MM.1S (cell line): ENCODE measurements around the gene CAPZA2.

ENCODE experiments used
- DNase-seq: peaks from one replicate; pipeline ENCODE4 v3.0.0-alpha.2; 2015
- H2AFZ ChIP-seq: fragments of 300-600 bp; sonication (generic); 2 replicates; pipeline ENCODE4 v1.6.0; 2016; ENCODE audit warnings: antibody characterized with exemption, low read length
- H3F3A ChIP-seq: fragments of 300-600 bp; sonication (generic); 2 replicates; pipeline ENCODE4 v1.6.1; 2016; ENCODE audit warnings: mild to moderate bottlenecking, antibody characterized with exemption, low read length, moderate library complexity, mixed read lengths; ENCODE audit not compliant: insufficient read depth
- H3K27ac ChIP-seq: fragments of 300-600 bp; sonication (generic); 2 replicates; pipeline ENCODE4 v1.5.1; 2016; ENCODE audit warnings: mild to moderate bottlenecking, low read length
- H3K27me3 ChIP-seq: fragments of 300-600 bp; sonication (generic); replicated peaks from 2 replicates; pipeline ENCODE4 v1.6.0; 2016; ENCODE audit warnings: low read length; ENCODE audit not compliant: insufficient read depth
- H3K36me3 ChIP-seq: fragments of 300-600 bp; sonication (generic); replicated peaks from 2 replicates; pipeline ENCODE4 v1.6.1; 2016; ENCODE audit warnings: mild to moderate bottlenecking, low read length, mixed read lengths; ENCODE audit not compliant: insufficient read depth
- H3K4me1 ChIP-seq: fragments of 300-600 bp; sonication (generic); 2 replicates; pipeline ENCODE4 v1.6.1; 2016; ENCODE audit warnings: low read length, mixed read lengths
- H3K4me2 ChIP-seq: fragments of 300-600 bp; sonication (generic); 2 replicates; pipeline ENCODE4 v1.6.0; 2016; ENCODE audit warnings: low read depth, low read length
- H3K4me3 ChIP-seq: fragments of 300-600 bp; sonication (generic); 2 replicates; pipeline ENCODE4 v1.5.1; 2016; ENCODE audit warnings: low read length, mixed read lengths
- H3K79me2 ChIP-seq: fragments of 300-600 bp; sonication (generic); 2 replicates; pipeline ENCODE4 v1.6.1; 2016; ENCODE audit warnings: mixed run types, low read length, mixed read lengths
- H3K9ac ChIP-seq: fragments of 300-600 bp; sonication (generic); 2 replicates; pipeline ENCODE4 v1.6.1; 2016; ENCODE audit warnings: low read length, mixed read lengths
- H3K9me2 ChIP-seq: fragments of 300-600 bp; sonication (generic); replicated peaks from 2 replicates; pipeline ENCODE4 v1.6.1; 2016; ENCODE audit warnings: mild to moderate bottlenecking, low read length, mixed read lengths; ENCODE audit not compliant: insufficient read depth
- H3K9me3 ChIP-seq: fragments of 300-600 bp; sonication (generic); replicated peaks from 2 replicates; pipeline ENCODE4 v1.6.1; 2016; ENCODE audit warnings: mild to moderate bottlenecking, low read length, mixed read lengths; ENCODE audit not compliant: insufficient read depth
- H4K20me1 ChIP-seq: fragments of 300-600 bp; sonication (generic); 2 replicates; pipeline ENCODE4 v1.6.1; 2016; ENCODE audit warnings: mild to moderate bottlenecking, low read length, moderate library complexity, mixed read lengths; ENCODE audit not compliant: insufficient read depth
- CTCF ChIP-seq: fragments of 300-600 bp; sonication (generic); IDR thresholded peaks from 2 replicates; pipeline ENCODE4 v1.5.1; 2016; ENCODE audit warnings: antibody characterized with exemption, low read length, mixed read lengths
- EZH2 ChIP-seq: fragments of 300-600 bp; sonication (generic); optimal IDR thresholded peaks from 2 replicates; pipeline ENCODE3; 2017; ENCODE audit warnings: low read depth, mild to moderate bottlenecking, antibody characterized with exemption, low read length, mixed read lengths
- EZH2phosphoT487 ChIP-seq: fragments of 300-600 bp; sonication (generic); IDR thresholded peaks from 2 replicates; pipeline ENCODE4 v1.6.1; 2018; ENCODE audit warnings: antibody characterized with exemption, low read length

Gene CAPZA2

GRCh38 chr7:116877443-116878217, 15.2 kb downstream of the CAPZA2 start:
- H3K79me2 ChIP-seq: peaks cover 95% of the 10 kb centered on the region
- H2AFZ ChIP-seq: no peak overlapping the region
- peaks cover 71% of the 10 kb centered on the region for H4K20me1 ChIP-seq
- no peaks in the 10 kb centered on the region for H3K27me3 ChIP-seq
- H3K4me3 ChIP-seq: no peak overlapping the region
- no peak overlapping the region for H3K9ac ChIP-seq
- DNase-seq: no peak
- no peak for TF ChIP-seq EZH2
- no peak for TF ChIP-seq CTCF
- no peak for TF ChIP-seq EZH2phosphoT487
- 0 out of 2 replicates have a peak, but pooled peaks cover 4% of the 10 kb centered on the region for H3K36me3 ChIP-seq
- H3K4me1 ChIP-seq: no peaks in the 10 kb centered on the region
- no peak overlapping the region for H3K4me2 ChIP-seq
- no peak overlapping the region for H3K27ac ChIP-seq
- H3K9me2 ChIP-seq: no peaks in the 10 kb centered on the region
- no peaks in the 10 kb centered on the region for H3F3A ChIP-seq
- no peaks in the 10 kb centered on the region for H3K9me3 ChIP-seq

GRCh38 chr7:116884691-116885090, 22.3 kb downstream of the CAPZA2 start:
- TF ChIP-seq CTCF: no peak
- TF ChIP-seq EZH2: no peak
- no peak for TF ChIP-seq EZH2phosphoT487
- peaks cover 53% of the 10 kb centered on the region for H4K20me1 ChIP-seq
- no peaks in the 10 kb centered on the region for H3K4me1 ChIP-seq
- no peak overlapping the region for H3K4me2 ChIP-seq
- H3K79me2 ChIP-seq: peaks cover 95% of the 10 kb centered on the region
- H3F3A ChIP-seq: no peaks in the 10 kb centered on the region
- no peaks in the 10 kb centered on the region; the same call in 1 of the 2 replicates for H3K9me3 ChIP-seq
- H2AFZ ChIP-seq: no peak overlapping the region
- H3K36me3 ChIP-seq: peaks cover 5% of the 10 kb centered on the region
- H3K27ac ChIP-seq: no peak overlapping the region
- DNase-seq: no peak
- H3K4me3 ChIP-seq: no peak overlapping the region
- no peak overlapping the region for H3K9ac ChIP-seq
- H3K9me2 ChIP-seq: no peaks in the 10 kb centered on the region
- no peaks in the 10 kb centered on the region for H3K27me3 ChIP-seq

- Histone ChIP-seq H2AFZ (no peak overlapping the region), H3F3A (no peaks in the 10 kb centered on the region), H3K9me3 (no peaks in the 10 kb centered on the region; the same call in 1 of the 2 replicates), H3K79me2 (peaks cover 93% of the 10 kb centered on the region), H3K27me3 (no peaks in the 10 kb centered on the region), H3K27ac (no peak overlapping the region), H3K4me1 (no peaks in the 10 kb centered on the region), H3K4me3 (no peak overlapping the region), H4K20me1 (peaks cover 50% of the 10 kb centered on the region), H3K36me3 (peaks cover 9% of the 10 kb centered on the region), H3K4me2 (no peak overlapping the region), H3K9ac (no peak overlapping the region), H3K9me2 (no peaks in the 10 kb centered on the region)
- no peak for TF ChIP-seq EZH2
- TF ChIP-seq EZH2phosphoT487: no peak
- no peak for TF ChIP-seq CTCF
- no peak for DNase-seq
Observed at GRCh38 chr7:116885724-116886123, 23.3 kb downstream of the CAPZA2 start.
